Cardiac muscle cell (in vitro differentiated cells and primary cell): ENCODE results near the gene HYKK. TPM values are rescaled to one million over a fixed set of nuclear protein-coding genes. Genes with fewer than 3 reads are reported as not detected.
"Not testable (repeated sequence)": the region's sequence is repeated elsewhere in the genome, so short reads cannot be mapped to it uniquely, and the experiment has no call there.

Experiments
- DNase-seq, 2 donors: peaks; one replicate each; pipeline versions ENCODE4 v3.0.0 to v3.0.0-alpha.2; 2010 to 2017; ENCODE audit warnings: low read depth in 1 of 2, low spot score in 1 of 2
- H3K27ac ChIP-seq: fragments of 200-600 bp; sonication (generic); 2 replicates; pipeline ENCODE4 v1.5.1; 2016
- H3K27me3 ChIP-seq: fragments of 200-600 bp; sonication (generic); 2 replicates; pipeline ENCODE4 v1.6.0; 2016; ENCODE audit warnings: control low read depth
- H3K36me3 ChIP-seq: fragments of 200-600 bp; sonication (generic); 2 replicates; pipeline ENCODE4 v1.5.1; 2016; ENCODE audit warnings: control low read depth
- H3K4me1 ChIP-seq: fragments of 200-600 bp; sonication (generic); 2 replicates; pipeline ENCODE4 v1.8.1; 2017; ENCODE audit warnings: low read depth, mild to moderate bottlenecking, mixed run types
- H3K4me3 ChIP-seq: fragments of 200-600 bp; sonication (generic); 2 replicates; pipeline ENCODE4 v1.5.1; 2016; ENCODE audit warnings: mild to moderate bottlenecking
- H3K9me3 ChIP-seq: fragments of 200-600 bp; sonication (generic); 2 replicates; pipeline ENCODE4 v1.5.1; 2017; ENCODE audit warnings: low read depth, mild to moderate bottlenecking, control low read depth
- CTCF ChIP-seq: IDR thresholded peaks from 2 replicates; pipeline ENCODE4 v1.5.1; 2012; ENCODE audit warnings: low read depth, mild to moderate bottlenecking, low read length
- polyA plus RNA-seq: library from polyadenylated mRNA; unstranded; fragments of >200 nt; fragmentation: Nextera tagmentation; extraction: Ambion mirVana; gene quantifications from 2 replicates; pipeline ENCODE4 v1.2.1, GENCODE V29; 2016
- total RNA-seq: library from RNA; depleted of rRNA; stranded (reverse); fragments of >200 nt; gene quantifications from 2 replicates; pipeline ENCODE4 v1.2.3, GENCODE V29; 2016

The HYKK gene
- total and polyA plus RNA-seq, 2 experiments from 2014 or later = 6.4 to 9.2 TPM

GRCh38 chr15:78508272-78508671 lies 895 bp downstream of the HYKK start:
- H3K27me3 ChIP-seq = peaks cover 16% of the 10 kb centered on the region
- no peak overlapping the region for H3K27ac ChIP-seq
- no peak for TF ChIP-seq CTCF
- no peaks in the 10 kb centered on the region for H3K4me1 ChIP-seq
- no peaks in the 10 kb centered on the region for H3K36me3 ChIP-seq
- no peaks in the 10 kb centered on the region for H3K9me3 ChIP-seq
- no peak for DNase-seq
- H3K4me3 ChIP-seq = peak overlapping the region; percentile 57

GRCh38 chr15:78509726-78510312 lies 2.4 kb downstream of the HYKK start:
- DNase-seq = no peak
- no peaks in the 10 kb centered on the region for H3K4me1 ChIP-seq
- H3K4me3 ChIP-seq = no peak overlapping the region
- peaks cover 16% of the 10 kb centered on the region for H3K27me3 ChIP-seq
- no peak overlapping the region for H3K27ac ChIP-seq
- no peaks in the 10 kb centered on the region for H3K36me3 ChIP-seq
- H3K9me3 ChIP-seq = no peaks in the 10 kb centered on the region
- no peak for TF ChIP-seq CTCF

- not testable (repeated sequence) for H3K36me3 ChIP-seq, DNase-seq, H3K27me3 ChIP-seq, H3K4me3 ChIP-seq, H3K9me3 ChIP-seq, H3K4me1 ChIP-seq, H3K27ac ChIP-seq
Measured at GRCh38 chr15:78520035-78520434, 12.7 kb downstream of the HYKK start.

GRCh38 chr15:78524230-78524629 lies 16.9 kb downstream of the HYKK start:
- Histone ChIP-seq H3K27me3 (no peaks in the 10 kb centered on the region), H3K4me3 (no peak overlapping the region), H3K4me1 (no peaks in the 10 kb centered on the region), H3K27ac (no peak overlapping the region), H3K9me3 (no peaks in the 10 kb centered on the region), H3K36me3 (no peaks in the 10 kb centered on the region)
- no peak for DNase-seq
- no peak for TF ChIP-seq CTCF

GRCh38 chr15:78527325-78527724 lies 19.9 kb downstream of the HYKK start:
- Histone ChIP-seq H3K4me1 (no peaks in the 10 kb centered on the region), H3K4me3 (no peak overlapping the region), H3K27me3 (no peaks in the 10 kb centered on the region), H3K27ac (no peak overlapping the region), H3K36me3 (no peaks in the 10 kb centered on the region), H3K9me3 (no peaks in the 10 kb centered on the region)
- no peak for DNase-seq
- TF ChIP-seq CTCF = no peak

GRCh38 chr15:78533331-78533730 lies 26.0 kb downstream of the HYKK start:
- H3K36me3 ChIP-seq = no peaks in the 10 kb centered on the region
- no peaks in the 10 kb centered on the region for H3K27me3 ChIP-seq
- peaks cover 16% of the 10 kb centered on the region for H3K4me1 ChIP-seq
- no peak for DNase-seq
- TF ChIP-seq CTCF = no peak
- no peaks in the 10 kb centered on the region for H3K9me3 ChIP-seq
- no peak overlapping the region for H3K4me3 ChIP-seq
- no peak overlapping the region for H3K27ac ChIP-seq
